HTR-8/SVneo (cell line): Measurements from ENCODE around the gene TMPRSS3.

Source experiments
- DNase-seq: peaks from one replicate; pipeline ENCODE4 v3.0.0; 2011; ENCODE audit warnings: low spot score, mixed read lengths; ENCODE audit not compliant: insufficient read length
- FAIRE-seq: peaks from 2 replicates; lab custom pipeline; 2011; peaks lifted over from hg19 to GRCh38; lab: Jason Lieb, UNC

The TMPRSS3 gene

DNA sequence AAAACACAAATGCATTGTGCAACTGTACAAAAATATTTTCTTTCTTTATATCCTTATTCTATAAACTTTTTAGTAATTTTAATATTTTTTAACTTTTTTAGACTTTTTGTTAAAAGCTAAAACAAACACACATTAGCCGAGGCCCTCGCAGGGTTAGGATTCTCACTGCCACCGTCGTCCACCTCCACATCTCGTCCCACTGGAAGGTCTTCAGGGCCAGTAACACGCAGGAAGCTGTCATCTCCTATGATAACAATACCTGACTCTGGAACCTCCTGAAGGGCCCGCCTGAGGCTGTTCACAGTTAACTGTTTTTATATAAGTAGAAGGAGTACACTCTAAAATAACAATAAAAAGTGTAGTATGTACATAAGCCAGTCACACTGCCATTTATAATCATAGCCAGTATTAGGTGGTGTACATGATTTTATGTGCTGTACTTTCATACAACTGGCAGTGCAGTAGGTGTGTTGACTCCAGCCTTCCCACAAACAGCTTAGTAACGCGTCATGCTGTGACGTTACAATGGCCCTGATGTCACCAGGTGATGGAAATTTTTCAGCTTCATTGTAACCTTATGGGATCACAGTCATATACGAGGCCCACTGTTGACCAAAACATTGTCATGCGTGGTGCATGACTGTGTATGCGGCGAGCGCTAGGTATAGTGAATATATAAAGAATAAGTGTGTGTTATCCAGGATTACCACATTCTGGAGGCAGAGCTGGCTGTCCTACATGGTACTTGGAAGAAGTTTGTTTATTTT is 53.9 kb downstream of the TMPRSS3 start:
- FAIRE-seq = no peak
- no peak for DNase-seq

DNA sequence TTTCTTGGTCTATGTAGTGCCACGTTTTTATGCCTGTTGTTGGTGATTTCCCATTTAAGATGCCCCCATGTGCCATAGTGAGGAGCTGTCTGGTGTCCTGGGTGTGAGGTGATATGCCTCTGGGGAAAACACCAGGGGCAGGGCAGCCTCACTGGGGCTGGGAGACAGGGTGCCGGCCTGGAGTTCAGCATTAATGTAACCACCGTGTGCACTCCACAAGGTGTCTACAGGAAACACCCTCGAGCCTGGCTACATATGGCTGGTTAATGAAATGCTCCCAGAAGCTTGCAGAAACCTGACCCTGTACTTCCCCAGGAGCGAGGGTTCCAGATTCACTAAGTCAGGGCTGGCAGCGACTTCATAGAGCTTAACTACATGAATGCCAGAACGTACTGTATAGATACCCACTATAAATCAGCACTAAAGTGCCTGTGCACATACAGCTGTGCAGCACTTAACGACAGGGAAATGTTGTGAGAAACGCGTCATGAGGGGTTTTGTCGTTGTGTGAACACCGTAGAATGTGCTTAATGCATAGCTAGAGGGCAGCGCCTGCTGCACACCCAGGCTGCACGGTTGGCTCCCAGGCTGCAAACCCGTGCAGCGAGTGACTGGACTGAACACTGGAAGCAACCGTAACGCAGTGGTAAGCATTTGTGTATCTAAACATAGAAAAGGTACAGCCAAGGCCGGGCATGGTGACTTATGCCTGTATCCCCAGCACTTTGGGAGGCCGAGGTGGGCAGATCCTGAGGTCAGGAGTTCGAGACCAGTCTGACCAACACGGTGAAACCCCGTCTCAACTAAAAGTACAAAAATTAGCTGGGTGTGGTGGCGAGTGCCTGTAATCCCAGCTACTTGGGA is 55.4 kb downstream of the TMPRSS3 start:
- DNase-seq = no peak
- no peak for FAIRE-seq

DNA sequence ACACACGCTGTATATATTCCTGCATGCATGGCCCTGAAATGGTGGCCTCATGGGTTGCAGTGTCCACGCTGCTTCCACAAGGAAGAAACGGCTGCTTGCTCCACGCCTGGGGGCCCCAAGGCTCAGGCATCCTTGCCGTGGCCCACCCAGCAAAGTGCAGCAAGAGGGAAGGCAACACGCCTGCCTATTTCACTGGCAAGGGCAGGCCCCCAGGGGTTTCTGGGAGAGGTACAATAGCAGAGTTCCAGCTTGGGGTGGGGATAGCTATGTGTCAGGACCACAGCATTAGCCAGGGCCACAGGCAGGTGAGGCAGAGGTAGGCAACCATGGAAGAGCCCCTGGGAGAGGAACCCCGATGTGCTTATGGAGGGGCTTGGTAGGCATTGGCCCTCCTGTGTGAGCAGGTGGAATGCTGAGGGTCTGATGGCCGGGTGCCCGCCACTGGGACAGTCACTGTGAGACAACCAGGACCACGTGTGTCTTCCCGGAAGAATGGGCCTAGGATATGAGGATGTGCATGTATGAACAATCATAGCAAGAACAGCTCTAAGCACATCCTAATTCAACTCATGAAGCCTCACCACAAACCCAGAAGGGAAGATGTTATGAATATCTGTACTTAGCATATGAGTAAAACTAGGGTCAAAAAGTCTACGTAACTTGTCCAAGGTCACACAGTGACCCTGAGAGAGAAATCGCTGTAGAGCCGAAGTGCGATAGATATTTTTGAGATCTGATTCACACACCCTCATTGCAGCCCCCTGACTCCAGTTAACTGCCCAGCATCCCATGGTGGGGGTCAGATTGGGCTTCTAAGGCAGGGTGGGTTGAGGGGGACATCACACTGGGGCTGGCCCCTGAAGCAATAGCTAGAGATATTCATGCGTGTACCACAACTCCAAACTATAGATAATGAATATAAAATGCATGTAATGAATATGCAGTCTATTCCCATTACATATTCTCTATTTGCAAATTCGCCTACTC is 56.8 kb downstream of the TMPRSS3 start:
- no peak for DNase-seq
- FAIRE-seq = no peak

DNA sequence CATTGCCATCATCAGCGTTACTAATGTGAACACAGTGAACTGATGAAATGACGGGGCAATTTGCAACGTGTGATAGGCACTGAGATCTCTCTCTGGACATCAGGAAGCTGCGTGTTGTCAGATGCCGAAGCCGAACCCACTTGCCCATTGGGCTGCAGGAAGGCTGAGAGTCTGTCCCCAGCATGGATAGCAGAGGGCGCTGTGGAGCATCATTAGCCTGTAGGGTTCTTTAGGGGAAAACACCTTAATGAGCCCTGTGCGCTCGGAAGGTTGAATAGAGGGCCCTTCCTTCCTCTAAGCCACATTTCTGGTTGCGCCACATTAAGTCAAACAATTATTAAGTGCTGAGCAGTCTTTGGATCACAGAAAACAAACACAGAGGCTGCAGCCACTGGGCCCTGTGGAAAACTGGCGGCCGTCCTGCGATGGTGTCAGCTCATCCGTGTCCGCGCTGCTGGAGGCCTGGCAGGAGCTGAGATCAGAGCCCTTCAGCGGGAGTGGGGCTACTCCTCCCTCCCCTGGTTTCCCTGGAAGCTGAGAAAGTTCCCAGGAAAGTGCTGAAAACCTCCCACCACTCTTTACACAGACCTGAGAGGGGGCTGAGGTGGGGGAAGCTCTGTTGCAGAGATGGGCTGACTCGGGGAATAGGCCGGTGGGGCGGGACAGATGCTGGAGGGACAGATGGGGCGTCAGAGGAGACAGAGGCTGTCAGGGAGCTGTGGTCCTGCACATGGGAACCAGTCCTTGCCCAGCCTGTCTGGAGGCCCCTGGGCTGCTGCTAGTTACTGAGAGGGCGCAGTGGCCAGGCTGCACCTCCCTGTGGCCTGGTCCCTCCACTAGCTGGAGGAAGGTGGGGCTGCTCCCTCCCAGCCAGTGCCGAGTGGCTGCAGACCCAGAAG is 57.8 kb downstream of the TMPRSS3 start:
- no peak for FAIRE-seq
- peak; percentile 25 for DNase-seq

DNA sequence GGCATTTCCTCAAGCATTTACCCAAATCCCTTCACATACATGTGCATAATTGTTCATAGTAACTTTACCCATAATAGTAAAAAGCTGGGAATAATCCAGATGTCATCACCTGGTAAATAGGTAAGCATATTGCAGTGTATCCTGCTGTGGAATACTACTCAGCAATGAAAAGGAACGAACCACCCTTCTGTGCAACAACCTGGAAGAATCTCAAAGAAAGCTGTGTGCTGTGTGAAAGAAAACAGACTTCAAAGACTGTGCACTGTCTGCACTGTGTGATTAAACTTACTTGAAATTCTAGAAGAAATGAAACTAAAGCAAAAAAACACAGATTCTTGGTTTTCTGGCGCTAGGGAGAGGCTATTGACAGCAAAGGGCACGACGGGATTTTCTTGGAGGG is 58.6 kb downstream of the TMPRSS3 start:
- no peak for DNase-seq
- no peak for FAIRE-seq

DNA sequence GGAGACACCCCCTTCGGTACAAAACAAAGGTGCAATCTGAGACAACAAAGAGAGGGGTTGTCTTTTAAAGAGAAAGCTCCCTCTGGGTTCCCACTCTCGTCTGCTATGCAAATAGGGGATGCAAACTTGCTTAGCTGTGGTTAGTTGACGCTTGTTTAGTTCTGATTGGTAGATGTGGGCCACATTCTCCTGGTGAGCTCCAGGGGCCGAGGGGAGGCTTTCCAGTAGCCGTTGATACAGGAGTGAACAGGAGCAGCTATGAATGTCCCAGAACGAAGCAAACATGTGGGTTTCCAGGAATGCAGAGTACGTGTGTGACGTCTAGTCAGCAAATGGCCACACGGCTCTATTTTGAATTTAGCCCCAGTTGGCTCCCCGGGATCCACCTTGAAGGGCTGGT is 59.8 kb downstream of the TMPRSS3 start:
- no peak for FAIRE-seq
- peak; percentile 18 for DNase-seq

DNA sequence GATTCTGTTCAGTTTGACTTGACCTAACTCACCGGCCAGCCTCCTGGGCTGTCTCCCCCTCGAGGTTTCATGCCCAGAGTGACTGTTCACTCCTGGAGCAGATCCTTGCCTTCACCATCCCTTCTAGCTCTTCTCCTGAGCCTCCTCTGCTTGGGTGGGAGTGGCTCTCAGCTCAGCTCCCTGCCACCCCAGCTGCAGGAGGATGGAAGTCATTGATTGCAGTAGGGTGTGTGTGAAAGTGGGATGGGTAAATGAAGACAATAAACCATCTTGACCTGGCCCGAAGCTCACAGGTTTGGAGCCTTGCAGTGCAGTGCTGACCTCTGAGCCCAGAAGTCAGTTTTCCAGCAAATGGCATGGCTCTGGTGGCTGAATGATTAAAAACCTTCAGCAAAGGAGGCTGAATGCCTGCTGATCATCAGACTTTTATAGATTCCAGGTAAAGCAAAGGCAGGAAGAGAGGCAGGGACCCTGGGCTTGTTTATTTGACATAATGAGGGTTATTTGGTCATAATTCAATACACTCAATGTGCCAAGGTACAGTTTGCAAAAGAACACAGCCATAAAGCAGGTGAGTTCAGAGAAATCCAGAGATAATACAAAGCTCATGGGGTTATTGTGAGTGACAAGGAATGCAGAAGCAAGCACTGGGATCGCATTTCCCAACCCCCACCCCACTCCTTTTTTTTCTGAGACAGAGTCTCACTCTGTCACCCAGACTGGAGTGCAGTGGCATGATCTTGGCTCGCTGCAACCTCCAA is 63.1 kb downstream of the TMPRSS3 start:
- no peak for FAIRE-seq

DNA sequence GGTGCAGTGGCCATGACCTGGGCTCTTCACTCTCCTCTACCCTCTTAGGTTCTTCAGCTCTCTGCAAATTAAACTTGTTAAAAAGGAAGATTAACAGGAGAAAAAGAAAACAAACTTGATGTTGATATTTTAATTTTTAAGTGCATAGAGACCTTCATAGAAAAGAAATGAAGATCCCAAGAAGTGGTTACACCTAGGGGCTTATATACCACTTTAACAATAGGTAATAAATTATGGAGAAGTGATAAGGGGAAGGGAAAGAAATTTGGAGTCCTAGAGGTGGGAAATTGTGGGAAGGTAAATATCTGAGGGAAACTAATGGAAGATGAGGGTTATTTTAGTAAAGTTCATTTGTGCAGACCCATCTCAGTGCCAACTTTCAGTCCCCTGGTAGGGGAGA is 64.2 kb downstream of the TMPRSS3 start:
- no peak for FAIRE-seq
- no peak for DNase-seq

More for the DNA sequence above, 63.1 kb downstream of the TMPRSS3 start:
- no peak for DNase-seq

DNA sequence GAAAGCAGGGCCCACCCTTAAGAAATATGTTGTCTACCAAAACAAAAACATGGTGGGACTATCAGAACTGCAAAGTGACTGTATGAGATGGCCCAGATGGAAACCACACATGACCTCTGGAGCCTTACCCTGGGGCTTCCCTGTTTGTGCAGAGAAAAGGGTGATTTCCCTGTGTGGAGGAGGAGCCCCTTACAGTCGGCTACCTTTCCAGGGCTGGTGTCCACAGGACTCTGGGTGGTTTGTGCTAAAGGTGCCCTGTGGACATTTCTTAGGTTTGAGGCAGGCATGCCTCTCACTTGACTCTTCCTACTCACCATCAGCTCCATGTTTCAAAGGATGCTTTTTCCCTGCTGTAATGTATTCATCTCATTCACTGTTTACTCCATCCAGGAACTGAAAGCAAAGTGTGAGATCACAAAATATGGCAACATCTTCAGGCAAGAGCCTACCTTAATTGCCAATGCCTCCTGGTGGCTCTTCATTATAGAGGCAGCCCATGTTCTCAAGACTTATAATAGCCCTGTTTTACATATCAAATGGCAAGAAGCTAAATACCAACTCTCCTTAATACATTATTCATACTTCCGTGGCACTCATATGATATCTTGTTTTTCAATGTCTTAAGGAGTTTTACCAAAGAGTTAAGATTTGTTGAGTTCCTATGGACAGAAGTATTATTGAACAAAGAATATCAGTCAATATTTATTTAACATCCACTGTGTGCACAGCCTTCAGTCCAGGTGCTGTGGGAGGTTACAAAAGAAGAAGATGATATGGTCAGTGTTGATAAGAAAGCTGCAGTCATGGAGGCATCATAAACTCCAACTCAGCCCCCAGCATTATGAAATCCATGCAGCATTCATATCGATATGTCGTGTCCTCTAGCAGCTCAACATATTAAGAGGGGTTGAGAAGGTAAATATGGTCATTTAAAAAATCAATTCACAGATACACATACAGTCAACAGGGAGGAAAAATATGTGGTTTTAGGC is 65.2 kb downstream of the TMPRSS3 start:
- no peak for DNase-seq
- FAIRE-seq = no peak

DNA sequence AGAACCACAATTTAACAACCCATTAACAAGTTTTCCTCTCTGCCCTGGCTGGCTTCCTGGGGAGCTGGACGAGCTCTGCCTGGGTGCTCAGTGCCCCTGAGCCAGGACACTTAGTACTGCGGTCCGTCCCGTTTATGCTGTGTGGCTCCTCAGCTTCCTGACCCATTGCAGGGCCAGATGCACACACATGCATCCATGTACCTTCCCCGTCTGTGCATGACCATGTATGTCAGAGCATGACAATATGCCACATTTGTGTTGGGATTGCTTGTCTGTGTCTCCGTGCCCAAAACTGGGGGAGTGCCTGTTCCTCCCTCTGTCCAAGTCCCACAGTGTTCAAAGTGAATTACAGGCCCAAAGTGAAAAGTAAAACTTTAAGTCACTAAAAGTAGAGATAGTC is 71.0 kb downstream of the TMPRSS3 start:
- no peak for DNase-seq
- no peak for FAIRE-seq
